ENCODE results near the gene HPSE2.

DNA sequence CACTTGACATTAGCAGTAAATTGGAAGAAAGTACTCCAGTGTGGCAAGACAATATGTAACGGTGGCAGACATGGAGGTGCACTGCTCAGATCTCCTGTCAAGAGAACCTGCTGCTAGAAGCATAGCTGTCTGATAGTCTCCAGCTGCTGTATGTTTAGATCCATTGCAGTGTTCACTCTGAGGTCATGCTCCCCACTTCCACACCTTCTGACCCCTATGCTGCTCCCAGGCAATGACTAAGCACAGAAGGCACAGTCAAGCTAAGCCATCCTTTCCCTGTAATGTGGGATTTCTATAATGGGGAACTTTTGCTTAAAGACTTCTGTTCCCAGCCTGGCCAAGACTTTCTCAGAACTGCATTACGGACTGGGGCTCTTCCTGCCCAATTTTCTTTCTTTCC, 315.8 kb downstream of the HPSE2 start:
- TF ChIP-seq, protein P1, sequence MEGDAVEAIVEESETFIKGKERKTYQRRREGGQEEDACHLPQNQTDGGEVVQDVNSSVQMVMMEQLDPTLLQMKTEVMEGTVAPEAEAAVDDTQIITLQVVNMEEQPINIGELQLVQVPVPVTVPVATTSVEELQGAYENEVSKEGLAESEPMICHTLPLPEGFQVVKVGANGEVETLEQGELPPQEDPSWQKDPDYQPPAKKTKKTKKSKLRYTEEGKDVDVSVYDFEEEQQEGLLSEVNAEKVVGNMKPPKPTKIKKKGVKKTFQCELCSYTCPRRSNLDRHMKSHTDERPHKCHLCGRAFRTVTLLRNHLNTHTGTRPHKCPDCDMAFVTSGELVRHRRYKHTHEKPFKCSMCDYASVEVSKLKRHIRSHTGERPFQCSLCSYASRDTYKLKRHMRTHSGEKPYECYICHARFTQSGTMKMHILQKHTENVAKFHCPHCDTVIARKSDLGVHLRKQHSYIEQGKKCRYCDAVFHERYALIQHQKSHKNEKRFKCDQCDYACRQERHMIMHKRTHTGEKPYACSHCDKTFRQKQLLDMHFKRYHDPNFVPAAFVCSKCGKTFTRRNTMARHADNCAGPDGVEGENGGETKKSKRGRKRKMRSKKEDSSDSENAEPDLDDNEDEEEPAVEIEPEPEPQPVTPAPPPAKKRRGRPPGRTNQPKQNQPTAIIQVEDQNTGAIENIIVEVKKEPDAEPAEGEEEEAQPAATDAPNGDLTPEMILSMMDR (conservative IDR thresholded peaks at IDR 0.05), result no peak
- no peak for TF ChIP-seq ZFX (IDR thresholded peaks at IDR 0.05)

Data from C4-2B (cell line).